GM12873 (cell line): ENCODE measurements around the gene ACTN4.

Source experiments
- TF ChIP-seq, protein P1 (sequence below): IDR thresholded peaks from 2 replicates; pipeline ENCODE4 v1.5.1; 2012; ENCODE audit warnings: low read depth, mild to moderate bottlenecking, moderate library complexity, low read length, control low read depth; ENCODE audit not compliant: insufficient read depth; ENCODE audit errors: missing control alignments

Gene ACTN4

DNA sequence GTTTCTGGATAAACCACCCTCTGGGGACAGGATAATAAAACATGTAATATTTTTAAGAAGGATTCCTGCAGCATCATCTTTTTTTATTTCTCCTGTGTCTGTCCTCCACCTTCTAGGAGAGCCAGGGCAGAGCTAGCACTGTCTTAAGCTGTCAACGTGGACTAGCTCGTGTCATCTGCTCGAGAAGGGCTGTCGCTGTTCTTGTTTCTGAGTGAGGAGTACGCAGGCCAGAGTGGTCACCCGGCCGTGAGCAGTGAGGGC is 83.0 kb downstream of the ACTN4 start:
- TF ChIP-seq, protein P1, sequence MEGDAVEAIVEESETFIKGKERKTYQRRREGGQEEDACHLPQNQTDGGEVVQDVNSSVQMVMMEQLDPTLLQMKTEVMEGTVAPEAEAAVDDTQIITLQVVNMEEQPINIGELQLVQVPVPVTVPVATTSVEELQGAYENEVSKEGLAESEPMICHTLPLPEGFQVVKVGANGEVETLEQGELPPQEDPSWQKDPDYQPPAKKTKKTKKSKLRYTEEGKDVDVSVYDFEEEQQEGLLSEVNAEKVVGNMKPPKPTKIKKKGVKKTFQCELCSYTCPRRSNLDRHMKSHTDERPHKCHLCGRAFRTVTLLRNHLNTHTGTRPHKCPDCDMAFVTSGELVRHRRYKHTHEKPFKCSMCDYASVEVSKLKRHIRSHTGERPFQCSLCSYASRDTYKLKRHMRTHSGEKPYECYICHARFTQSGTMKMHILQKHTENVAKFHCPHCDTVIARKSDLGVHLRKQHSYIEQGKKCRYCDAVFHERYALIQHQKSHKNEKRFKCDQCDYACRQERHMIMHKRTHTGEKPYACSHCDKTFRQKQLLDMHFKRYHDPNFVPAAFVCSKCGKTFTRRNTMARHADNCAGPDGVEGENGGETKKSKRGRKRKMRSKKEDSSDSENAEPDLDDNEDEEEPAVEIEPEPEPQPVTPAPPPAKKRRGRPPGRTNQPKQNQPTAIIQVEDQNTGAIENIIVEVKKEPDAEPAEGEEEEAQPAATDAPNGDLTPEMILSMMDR: no peak

DNA sequence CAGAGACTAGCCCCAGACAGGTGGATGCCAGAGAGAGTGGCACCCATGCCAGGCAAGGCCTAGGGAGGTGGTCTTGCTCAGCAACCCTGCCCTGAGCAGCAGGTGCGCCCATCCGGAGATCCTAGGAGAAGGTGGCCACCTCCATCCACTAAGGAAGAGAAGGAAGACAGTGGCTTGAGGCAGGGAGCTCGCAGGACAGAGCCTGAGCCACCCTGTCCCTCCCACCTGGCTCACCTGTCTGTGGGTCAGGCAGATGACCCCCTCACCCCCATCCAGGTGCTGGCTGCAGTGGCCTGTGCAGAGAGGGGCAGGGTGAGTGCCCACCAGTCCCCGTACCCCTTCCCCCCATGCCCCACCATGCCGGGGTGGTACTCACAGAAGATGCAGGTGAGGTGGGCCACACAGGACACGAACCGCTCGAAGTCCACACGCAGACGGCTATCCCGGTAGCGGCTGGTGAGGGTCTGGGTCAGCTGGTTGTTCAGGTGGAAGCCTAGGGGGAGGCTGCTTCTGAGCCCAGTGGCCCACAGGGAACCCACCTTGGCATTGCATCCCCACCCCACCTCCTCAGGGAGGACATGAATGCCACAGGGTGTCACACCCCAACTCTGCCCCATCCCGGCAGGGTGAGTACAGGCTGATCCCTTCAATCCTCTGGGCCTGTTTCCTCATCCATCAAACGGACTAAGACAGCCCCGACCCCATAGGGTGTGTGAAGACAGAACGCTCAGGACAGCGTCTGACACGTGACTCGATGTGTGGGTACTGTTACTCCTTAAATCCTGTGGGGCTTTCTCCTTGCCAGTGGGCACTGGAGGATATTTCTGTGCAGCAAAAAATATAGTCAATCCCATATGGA is 83.5 kb downstream of the ACTN4 start:
- TF ChIP-seq, protein P1: no peak

DNA sequence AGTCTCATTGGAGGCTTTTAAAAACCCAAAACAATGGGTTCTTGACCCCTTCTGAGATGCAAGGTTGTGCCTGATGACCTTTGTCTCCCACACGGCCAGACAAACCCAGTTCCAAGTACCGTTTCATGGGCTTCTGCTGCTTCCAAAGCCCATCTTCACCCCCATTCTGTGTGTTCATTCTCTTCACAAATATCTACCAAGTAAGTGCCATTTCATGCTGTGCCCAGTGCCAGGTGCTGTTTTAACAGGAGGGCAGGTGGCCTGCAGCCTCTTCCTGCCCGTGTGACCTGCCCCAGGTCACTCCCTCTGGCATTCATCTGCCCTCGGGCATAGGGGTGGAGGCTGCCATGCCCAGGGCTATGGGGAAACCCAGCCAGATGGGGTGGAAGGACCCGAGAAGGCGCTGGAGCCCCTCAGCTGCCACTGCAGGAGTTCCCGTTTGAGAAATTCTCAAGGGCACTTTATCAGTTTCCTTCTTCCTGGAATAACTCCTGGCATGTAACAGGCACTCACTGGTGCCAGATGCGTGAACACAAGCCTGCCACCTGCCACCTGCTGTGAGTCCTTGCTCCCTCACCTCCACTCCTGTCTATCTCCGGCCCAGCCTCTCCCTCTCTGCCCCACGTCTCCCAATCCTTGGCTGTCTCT is 84.3 kb downstream of the ACTN4 start:
- TF ChIP-seq, protein P1: no peak

DNA sequence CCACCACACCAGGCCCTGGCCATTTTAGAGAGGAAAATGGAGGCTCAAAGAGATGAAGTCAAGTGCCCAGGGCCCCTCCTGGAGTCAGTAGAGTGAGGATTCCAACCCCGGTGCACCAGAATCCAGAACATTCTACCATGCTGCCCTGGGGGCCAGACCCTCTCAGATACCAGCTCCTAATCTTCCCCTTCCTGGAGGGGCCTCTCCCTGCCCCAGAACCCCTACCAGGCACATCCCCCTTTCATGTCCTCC is 85.7 kb downstream of the ACTN4 start:
- TF ChIP-seq, protein P1: no peak

DNA sequence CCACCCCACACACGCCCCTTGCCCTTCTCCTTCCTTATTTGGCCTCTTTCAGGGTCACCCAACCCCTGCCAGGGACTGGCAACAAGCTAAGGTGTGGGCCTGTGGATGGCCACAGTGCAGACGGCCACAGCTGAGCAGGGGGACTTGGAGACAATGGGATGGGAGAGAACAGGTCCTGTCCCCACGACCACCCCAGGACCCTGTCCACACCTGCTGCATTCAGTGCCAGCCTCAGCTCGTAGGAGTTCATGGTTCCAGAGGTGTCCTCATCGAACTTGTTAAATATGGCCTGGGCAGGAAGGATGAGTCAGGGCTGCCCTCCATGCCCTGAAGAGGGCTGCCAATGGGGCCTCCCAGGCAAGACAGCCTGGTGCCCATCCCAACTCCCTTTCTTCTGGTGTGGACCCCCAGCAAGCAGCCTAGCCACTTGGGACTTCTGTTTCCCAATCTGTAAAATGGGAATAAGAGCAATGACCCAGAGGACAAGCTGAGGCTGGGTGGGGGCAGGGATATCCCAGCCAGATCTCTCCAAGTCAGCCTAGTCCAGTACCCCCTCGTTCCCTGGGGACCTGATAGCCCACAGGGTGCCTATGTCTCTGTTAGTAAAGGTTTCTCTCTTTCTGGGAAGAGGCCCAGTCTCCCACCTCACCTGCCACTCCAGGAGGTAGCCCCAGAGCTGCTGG is 86.2 kb downstream of the ACTN4 start:
- TF ChIP-seq, protein P1: no peak

DNA sequence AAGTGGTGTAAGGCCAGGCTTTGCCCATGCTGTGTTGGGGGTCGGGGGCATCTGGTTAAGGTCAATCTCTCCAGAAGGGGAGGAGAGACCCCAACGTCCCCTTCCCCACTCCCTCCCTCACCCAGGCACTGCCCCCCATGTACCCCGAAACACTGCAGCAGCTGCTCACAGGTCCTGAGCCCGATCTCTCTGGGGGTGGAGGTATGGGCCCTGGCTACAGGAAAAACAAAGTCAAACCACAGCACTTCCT is 86.7 kb downstream of the ACTN4 start:
- TF ChIP-seq, protein P1: no peak

DNA sequence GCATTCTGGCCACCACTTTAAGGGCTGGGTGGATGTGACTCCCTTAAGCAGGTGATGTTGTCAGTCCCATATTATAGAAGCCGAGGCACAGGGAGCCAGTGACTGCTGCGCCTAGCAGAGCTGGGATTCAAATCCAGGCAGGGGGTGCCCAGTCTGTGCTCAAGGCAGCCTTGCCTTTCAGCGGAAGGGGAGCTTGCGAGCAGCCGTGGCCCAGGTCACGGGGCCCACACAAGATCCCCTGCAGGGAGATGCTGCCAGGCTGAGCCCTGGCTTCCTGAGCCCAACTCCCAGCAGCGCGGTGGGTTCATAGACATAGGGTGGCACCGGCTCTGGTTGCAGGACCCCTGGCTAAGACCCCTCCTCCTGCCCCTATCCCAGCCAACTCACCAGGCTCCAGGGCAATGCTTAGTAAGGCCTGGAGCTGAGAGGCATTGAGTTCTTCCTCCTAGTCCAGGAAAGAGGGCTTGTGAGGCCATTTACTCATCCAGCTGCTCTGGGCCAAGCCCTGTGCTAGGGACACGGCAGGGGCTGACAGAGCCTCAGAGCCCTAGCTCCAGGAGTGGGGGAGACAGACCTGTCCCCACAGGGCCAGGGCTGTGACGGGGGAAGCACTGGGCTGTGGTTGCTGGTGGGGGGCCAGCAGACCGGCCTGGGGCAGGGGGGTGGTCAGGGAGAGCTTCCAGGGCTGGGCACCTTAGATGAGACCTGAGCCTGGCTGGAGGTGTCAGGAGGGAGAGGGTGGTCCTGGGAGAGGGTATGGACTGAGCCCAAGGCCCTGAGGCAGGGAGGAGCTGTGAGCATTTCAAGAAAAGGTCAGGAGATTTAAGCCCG is 87.2 kb downstream of the ACTN4 start:
- TF ChIP-seq, protein P1: no peak
